Esophagus squamous epithelium (tissue), 5 donors: Measurements from ENCODE around the gene ANO10. TPM values are rescaled to one million over a fixed set of nuclear protein-coding genes. Genes with fewer than 3 reads are reported as not detected.

ENCODE experiments used
- DNase-seq: peaks from one replicate; lab custom pipeline; 2025; lab: John Stamatoyannopoulos, UW
- H3K27ac ChIP-seq, 4 donors: fragments of 200-600 bp; sonication (generic); one replicate each; pipeline ENCODE4 v1.5.1; 2016 to 2019; ENCODE audit warnings: mild to moderate bottlenecking in 1 of 4
- H3K27me3 ChIP-seq, 4 donors: fragments of 200-600 bp; sonication (generic); 1 replicate in 3 of 4; 2 replicates in 1 of 4; pipeline versions ENCODE4 v1.5.1 to v1.6.0; 2017 to 2021; ENCODE audit warnings: antibody characterized with exemption in 1 of 4
- H3K36me3 ChIP-seq, 3 donors: fragments of 200-600 bp; sonication (generic); one replicate each; pipeline ENCODE4 v1.5.1; 2016 to 2019
- H3K4me1 ChIP-seq, 3 donors: fragments of 200-600 bp; sonication (generic); one replicate each; pipeline ENCODE4 v1.5.1; 2017 to 2019
- H3K4me3 ChIP-seq, 4 donors: fragments of 200-600 bp; sonication (generic); 1 replicate in 3 of 4; 2 replicates in 1 of 4; pipeline ENCODE4 v1.5.1; 2016 to 2019; ENCODE audit warnings: mild to moderate bottlenecking in 2 of 4, moderate library complexity in 1 of 4
- H3K9me3 ChIP-seq, 3 donors: fragments of 200-600 bp; sonication (generic); one replicate each; pipeline ENCODE4 v1.5.1; 2016 to 2019
- CTCF ChIP-seq, 6 experiments: fragments of 450-650 bp in 4 of 6; fragments of 200-600 bp in 2 of 6; sonication (generic) in 2 of 6; IDR thresholded peaks; one replicate each; pipeline ENCODE4 v1.5.1; 2016 to 2019; ENCODE audit warnings: antibody characterized with exemption in 6 of 6, mild to moderate bottlenecking in 4 of 6, moderate library complexity in 4 of 6
- POLR2A ChIP-seq, 4 donors: fragments of 450-650 bp; IDR thresholded peaks; one replicate each; pipeline ENCODE4 v1.6.1; 2017; ENCODE audit warnings: antibody characterized with exemption in 4 of 4, mild to moderate bottlenecking in 4 of 4, moderate library complexity in 3 of 4
- WGBS, 2 donors: methylation state at CpG; one replicate each; pipeline ENCODE4 v1.1.5; 2018; 5-methylcytosine and 5-hydroxymethylcytosine counted together
- intact Hi-C: fragments of 100-400 bp; cut with DNase I; formaldehyde crosslinking; loops from one replicate; pipeline ENCODE4 v1.15.0; 2022
- total RNA-seq, 4 donors: library from RNA; depleted of rRNA; stranded (reverse); fragments of >200 nt; gene quantifications; one replicate each; pipeline ENCODE4 v1.1.0, GENCODE V29; 2016
- donor health status: DM: yes; HTN: yes; CAD: no.

Gene ANO10
- total RNA-seq, 4 donors from 2014 or later, result 18.5 to 22.3 (median 20.3) TPM

- peaks cover 0 to 16% (median 8%) of the 10 kb centered on the region in 3 donors for H3K9me3 ChIP-seq
- H3K4me3 ChIP-seq, result no peak overlapping the region
- no peak overlapping the region for H3K27ac ChIP-seq
- intact Hi-C loops, result no loop called here
- no peak for DNase-seq
- peaks cover 0 to 18% (median 0%) of the 10 kb centered on the region in 3 donors for H3K36me3 ChIP-seq
- H3K27me3 ChIP-seq, result no peaks in the 10 kb centered on the region
- TF ChIP-seq CTCF (IDR thresholded peaks at IDR 0.05), result no peak
- TF ChIP-seq POLR2A (IDR thresholded peaks at IDR 0.05), result no peak
- no peaks in the 10 kb centered on the region for H3K4me1 ChIP-seq
- WGBS, 2 donors, result 89 to 93% methylated on average over 9 of the region's 9 CpGs
Observed at GRCh38 chr3:43515970-43516635, 105.7 kb downstream of the ANO10 start.

DNA sequence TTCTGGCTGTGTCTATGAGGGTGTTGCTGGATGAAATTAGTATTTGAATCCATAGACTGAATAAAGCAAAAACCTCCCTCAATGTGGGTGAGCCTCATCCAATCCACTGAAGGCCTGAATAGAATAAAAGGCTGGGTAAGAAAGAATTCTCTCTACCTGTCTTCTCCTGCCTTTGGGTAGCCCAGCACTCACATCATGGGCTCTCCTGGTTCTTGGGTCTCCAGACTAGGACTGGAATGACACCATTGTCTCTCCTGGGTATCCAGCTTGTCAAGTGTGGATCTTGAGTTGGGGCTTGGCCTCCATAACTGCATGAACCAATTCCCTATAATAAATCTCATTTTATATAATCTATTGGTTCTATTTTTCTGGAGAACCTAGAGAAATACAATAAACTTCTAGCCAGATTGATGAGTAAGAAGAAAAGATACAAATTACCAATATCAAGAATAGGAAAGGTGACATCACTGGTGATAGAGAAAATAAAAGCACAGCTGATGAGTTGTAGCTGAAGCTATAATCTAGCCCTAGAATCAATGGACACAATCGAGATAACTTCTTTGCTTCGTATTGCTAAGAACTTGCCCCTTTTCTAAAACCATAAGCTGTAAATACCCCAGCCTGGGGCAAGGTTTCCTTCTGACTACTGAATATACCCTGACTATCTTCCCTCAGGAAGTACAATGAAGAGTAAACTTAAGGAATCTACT lies 106.4 kb downstream of the ANO10 start:
- no peak overlapping the region for H3K4me3 ChIP-seq
- peaks cover 0 to 17% (median 0%) of the 10 kb centered on the region in 3 donors for H3K36me3 ChIP-seq
- H3K9me3 ChIP-seq, result peaks cover 0 to 16% (median 8%) of the 10 kb centered on the region in 3 donors
- intact Hi-C loops, result no loop called here
- H3K27me3 ChIP-seq, result no peaks in the 10 kb centered on the region
- DNase-seq, result no peak
- TF ChIP-seq CTCF (IDR thresholded peaks at IDR 0.05) (no peak), POLR2A (IDR thresholded peaks at IDR 0.05) (no peak)
- 74 to 85% methylated on average over 2 of the region's 2 CpGs for WGBS, 2 donors
- no peak overlapping the region for H3K27ac ChIP-seq
- H3K4me1 ChIP-seq, result no peaks in the 10 kb centered on the region

- 78 to 81% methylated on average over 5 of the region's 5 CpGs for WGBS, 2 donors
- H3K4me1 ChIP-seq, result no peaks in the 10 kb centered on the region
- DNase-seq, result no peak
- H3K36me3 ChIP-seq, result peaks cover 0 to 4% (median 0%) of the 10 kb centered on the region in 3 donors
- no peaks in the 10 kb centered on the region for H3K27me3 ChIP-seq
- no peak overlapping the region for H3K4me3 ChIP-seq
- TF ChIP-seq POLR2A (IDR thresholded peaks at IDR 0.05), result no peak
- TF ChIP-seq CTCF (IDR thresholded peaks at IDR 0.05), result no peak
- H3K27ac ChIP-seq, result no peak overlapping the region
- intact Hi-C loops, result no loop called here
- no peaks in the 10 kb centered on the region for H3K9me3 ChIP-seq
Observed at GRCh38 chr3:43512754-43513404, 108.9 kb downstream of the ANO10 start.

GRCh38 chr3:43506644-43507043 lies 115.2 kb downstream of the ANO10 start:
- Histone ChIP-seq H3K27ac (no peak overlapping the region), H3K4me3 (no peak overlapping the region), H3K36me3 (no peaks in the 10 kb centered on the region), H3K9me3 (no peaks in the 10 kb centered on the region), H3K27me3 (no peaks in the 10 kb centered on the region), H3K4me1 (no peaks in the 10 kb centered on the region)
- DNase-seq, result no peak
- TF ChIP-seq POLR2A (IDR thresholded peaks at IDR 0.05) (no peak), CTCF (IDR thresholded peaks at IDR 0.05) (no peak)
- WGBS, 2 donors, result 65 to 78% methylated on average over 4 of the region's 4 CpGs
- intact Hi-C loops, result loop anchor here (10.0 kb wide), 1 partner anchor 342 kb away; no protein-coding TSS in a partner anchor

DNA sequence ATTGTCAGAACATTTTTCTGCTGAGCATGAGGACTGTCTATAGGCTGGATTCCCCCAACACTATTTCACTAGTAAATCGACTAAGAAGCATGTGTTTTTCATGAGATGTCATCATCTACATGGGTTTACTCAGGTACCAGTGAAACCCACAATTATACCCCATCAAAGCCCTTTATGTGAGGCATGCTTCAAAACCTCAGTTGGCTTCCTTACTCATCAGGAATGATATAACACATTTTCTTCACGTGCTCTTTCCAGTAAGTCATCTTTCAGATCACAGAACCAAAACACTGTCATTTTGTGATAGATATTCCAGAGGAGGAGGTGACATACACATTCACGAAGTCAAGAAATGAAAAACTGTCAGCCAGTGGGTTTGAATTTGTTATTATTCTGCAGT lies 116.5 kb downstream of the ANO10 start:
- H3K4me1 ChIP-seq, result no peaks in the 10 kb centered on the region
- no peak for TF ChIP-seq POLR2A (IDR thresholded peaks at IDR 0.05)
- no peak for TF ChIP-seq CTCF (IDR thresholded peaks at IDR 0.05)
- H3K27ac ChIP-seq, result no peak overlapping the region
- no peak overlapping the region for H3K4me3 ChIP-seq
- intact Hi-C loops, result loop anchor here (10.0 kb wide), 1 partner anchor 341 kb away; no protein-coding TSS in a partner anchor
- 45 to 47% methylated on average over 3 of the region's 3 CpGs for WGBS, 2 donors
- H3K27me3 ChIP-seq, result no peaks in the 10 kb centered on the region
- no peak for DNase-seq
- H3K36me3 ChIP-seq, result no peaks in the 10 kb centered on the region
- H3K9me3 ChIP-seq, result no peaks in the 10 kb centered on the region
